ENCODE results near the gene IGHMBP2. TPM values are rescaled to one million over a fixed set of nuclear protein-coding genes. Genes with fewer than 3 reads are reported as not detected.

Gene IGHMBP2
- total and polyA plus RNA-seq, 7 donors, result 5.4 to 41.3 (median 15.7) TPM

DNA sequence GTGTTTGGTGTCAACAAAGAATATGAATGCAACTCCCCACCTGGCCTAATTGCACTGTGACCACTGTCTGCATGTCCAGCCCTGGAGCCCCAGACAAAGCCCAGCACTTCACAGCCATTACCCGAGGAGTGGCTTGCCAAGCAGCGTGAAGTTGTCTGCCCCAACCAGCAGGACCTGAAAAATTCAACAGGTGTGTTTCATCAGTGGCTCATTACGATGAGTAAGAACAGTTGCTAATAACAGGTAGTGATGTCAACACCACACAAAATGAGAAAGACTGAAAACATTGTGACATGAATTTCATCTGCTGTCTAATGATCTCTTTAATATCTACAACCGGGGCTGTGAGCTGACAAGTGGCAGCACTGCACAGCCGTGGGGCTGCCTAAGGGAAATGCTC lies 10.4 kb upstream of the IGHMBP2 start:
- no peaks in the 10 kb centered on the region for H3K27me3 ChIP-seq
- no peaks in the 10 kb centered on the region for H3K9me3 ChIP-seq
- H3K4me1 ChIP-seq, result peaks cover 0 to 20% (median 13%) of the 10 kb centered on the region in 4 donors
- WGBS, 2 donors, result 91 to 92% methylated on average over 5 of the region's 5 CpGs
- no peak overlapping the region for H3K27ac ChIP-seq
- DNase-seq, result no peak
- no peak overlapping the region for H3K4me3 ChIP-seq
- H3K36me3 ChIP-seq, result peaks cover 27 to 79% (median 60%) of the 10 kb centered on the region in 4 donors
- intact Hi-C loops (cut with DNase I), result no loop called here
- TF ChIP-seq POLR2AphosphoS5 (IDR thresholded peaks at IDR 0.05) (no peak), POLR2A (IDR thresholded peaks at IDR 0.05) (no peak), EP300 (IDR thresholded peaks at IDR 0.05) (no peak), CTCF (IDR thresholded peaks at IDR 0.05) (no peak)

GRCh38 chr11:68896171-68896959 lies 7.3 kb upstream of the IGHMBP2 start:
- no peaks in the 10 kb centered on the region for H3K27me3 ChIP-seq
- H3K36me3 ChIP-seq, result peaks cover 27 to 90% (median 70%) of the 10 kb centered on the region in 4 donors
- peaks cover 0 to 5% (median 5%) of the 10 kb centered on the region in 4 donors for H3K4me1 ChIP-seq
- no peaks in the 10 kb centered on the region for H3K9me3 ChIP-seq
- H3K4me3 ChIP-seq, result no peak overlapping the region
- 94% methylated on average over 23 of the region's 23 CpGs for WGBS, 2 donors
- intact Hi-C loops (cut with DNase I), result no loop called here
- TF ChIP-seq POLR2AphosphoS5 (IDR thresholded peaks at IDR 0.05) (no peak), CTCF (IDR thresholded peaks at IDR 0.05) (no peak), POLR2A (IDR thresholded peaks at IDR 0.05) (no peak), EP300 (IDR thresholded peaks at IDR 0.05) (no peak)
- no peak overlapping the region for H3K27ac ChIP-seq
- DNase-seq, result no peak

GRCh38 chr11:68897441-68897840 lies 6.2 kb upstream of the IGHMBP2 start:
- peaks cover 27 to 84% (median 65%) of the 10 kb centered on the region in 4 donors for H3K36me3 ChIP-seq

DNA sequence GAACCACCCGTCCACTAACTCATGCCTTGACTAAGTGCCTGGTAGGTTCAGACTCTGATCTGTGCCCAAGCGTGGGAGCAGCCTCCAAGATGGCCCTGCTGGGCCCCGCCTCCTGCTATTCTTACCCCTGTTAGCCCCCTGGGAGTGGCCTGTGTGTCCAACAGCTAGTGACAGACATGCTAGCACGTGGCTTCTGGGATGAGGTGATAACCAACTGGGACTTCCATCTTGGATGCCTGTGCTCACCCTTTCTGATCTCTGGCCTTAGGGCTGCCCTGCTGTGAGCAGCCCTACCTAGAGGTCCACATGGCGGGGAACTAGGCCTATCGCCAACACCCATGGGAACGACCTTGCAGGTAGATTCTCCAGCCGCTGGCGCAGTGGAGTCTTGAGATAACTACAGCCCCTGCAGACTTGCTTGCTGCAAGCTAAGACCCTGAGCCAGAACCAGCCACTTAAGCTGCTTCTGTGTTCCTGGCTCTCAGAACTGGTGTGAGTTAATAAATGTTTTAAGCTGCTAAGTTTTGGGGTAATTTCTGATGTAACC lies 2.8 kb upstream of the IGHMBP2 start:
- intact Hi-C loops (cut with DNase I), result loop anchor here (5.0 to 10.0 kb wide), 5 partner anchors 59 to 774 kb away; partner anchors contain the start of genes CCND1, CPT1A, LTO1 and TPCN2
- no peaks in the 10 kb centered on the region for H3K9me3 ChIP-seq
- H3K27ac ChIP-seq, result no peak overlapping the region
- peaks cover 17 to 49% (median 36%) of the 10 kb centered on the region in 4 donors for H3K36me3 ChIP-seq
- WGBS, 2 donors, result 89 to 93% methylated on average over 9 of the region's 9 CpGs
- TF ChIP-seq EP300 (IDR thresholded peaks at IDR 0.05), result no peak
- no peak for TF ChIP-seq CTCF (IDR thresholded peaks at IDR 0.05)
- TF ChIP-seq POLR2A (IDR thresholded peaks at IDR 0.05), result no peak
- TF ChIP-seq POLR2AphosphoS5 (IDR thresholded peaks at IDR 0.05), result no peak
- no peaks in the 10 kb centered on the region for H3K27me3 ChIP-seq
- DNase-seq, result peak; percentile 43
- no peak overlapping the region for H3K4me3 ChIP-seq
- peaks cover 2 to 36% (median 30%) of the 10 kb centered on the region in 4 donors for H3K4me1 ChIP-seq

More at GRCh38 chr11:68897441-68897840, 6.2 kb upstream of the IGHMBP2 start:
- Histone ChIP-seq H3K9me3 (no peaks in the 10 kb centered on the region), H3K27ac (no peak overlapping the region), H3K4me1 (peaks cover 0 to 11% (median 8%) of the 10 kb centered on the region in 4 donors), H3K27me3 (no peaks in the 10 kb centered on the region), H3K4me3 (no peak overlapping the region)
- DNase-seq, result no peak
- WGBS, 2 donors, result 92 to 95% methylated on average over 9 of the region's 9 CpGs
- intact Hi-C loops (cut with DNase I), result no loop called here
- TF ChIP-seq POLR2AphosphoS5 (IDR thresholded peaks at IDR 0.05), result no peak

- Histone ChIP-seq H3K36me3 (peaks cover 3 to 49% (median 28%) of the 10 kb centered on the region in 4 donors), H3K4me1 (peaks cover 2 to 38% (median 31%) of the 10 kb centered on the region in 4 donors), H3K27me3 (no peaks in the 10 kb centered on the region), H3K9me3 (no peaks in the 10 kb centered on the region), H3K4me3 (peak overlapping the region; percentile 63 to 94 (median 80)), H3K27ac (peak overlapping the region; percentile 85 to 94 (median 91))
- no peak for TF ChIP-seq EP300 (IDR thresholded peaks at IDR 0.05)
- TF ChIP-seq CTCF (IDR thresholded peaks at IDR 0.05), result no peak
- no peak for TF ChIP-seq POLR2AphosphoS5 (IDR thresholded peaks at IDR 0.05)
- intact Hi-C loops (cut with DNase I), result loop anchor here (5.0 to 10.0 kb wide), 5 partner anchors 62 to 770 kb away; partner anchors contain the start of genes CCND1, CPT1A, LTO1 and TPCN2
- peak; percentile 71 for DNase-seq
- 1 to 2% methylated on average over 24 of the region's 24 CpGs for WGBS, 2 donors
These were observed 657 bp downstream of the IGHMBP2 start for GRCh38 chr11:68904248-68904847.

All from sigmoid colon (tissue), 7 donors.